Breast epithelium (tissue), 4 donors: Measurements from ENCODE around the gene ADAMTSL2. TPM values are rescaled to one million over a fixed set of nuclear protein-coding genes. Genes with fewer than 3 reads are reported as not detected.

Source experiments
- DNase-seq, 2 donors: peaks; one replicate each; pipeline ENCODE4 v3.0.0-alpha.2; 2019; ENCODE audit warnings: low spot score in 2 of 2
- H3K27ac ChIP-seq, 2 donors: fragments of 200-600 bp; sonication (generic) in 1 of 2; one replicate each; pipeline ENCODE4 v1.5.1; 2016 to 2019; ENCODE audit warnings: mild to moderate bottlenecking in 1 of 2
- H3K27me3 ChIP-seq, 2 donors: fragments of 200-600 bp; sonication (generic) in 1 of 2; one replicate each; pipeline versions ENCODE4 v1.5.1 to v1.6.0; 2017 to 2019; ENCODE audit warnings: control low read depth in 1 of 2, mild to moderate bottlenecking in 1 of 2
- H3K36me3 ChIP-seq: fragments of 200-600 bp; one replicate; pipeline ENCODE4 v1.5.1; 2019
- H3K4me1 ChIP-seq, 2 donors: fragments of 200-600 bp; sonication (generic); one replicate each; pipeline ENCODE4 v1.5.1; 2016 to 2019; ENCODE audit warnings: control low read depth in 1 of 2
- H3K4me3 ChIP-seq, 3 donors: fragments of 200-600 bp; sonication (generic); 1 replicate in 2 of 3; 2 replicates in 1 of 3; pipeline ENCODE4 v1.5.1; 2016 to 2019; ENCODE audit warnings: mild to moderate bottlenecking in 3 of 3, moderate library complexity in 2 of 3
- H3K9me3 ChIP-seq, 2 donors: fragments of 200-600 bp; sonication (generic) in 1 of 2; one replicate each; pipeline ENCODE4 v1.5.1; 2016 to 2019; ENCODE audit warnings: control low read depth in 1 of 2
- CTCF ChIP-seq, 3 donors: fragments of 450-650 bp; IDR thresholded peaks; one replicate each; pipeline ENCODE4 v1.5.1; 2016 to 2017; ENCODE audit warnings: antibody characterized with exemption in 3 of 3, mild to moderate bottlenecking in 3 of 3, moderate library complexity in 3 of 3
- POLR2A ChIP-seq: fragments of 450-650 bp; IDR thresholded peaks from one replicate; pipeline ENCODE4 v1.6.1; 2016; ENCODE audit warnings: antibody characterized with exemption, mild to moderate bottlenecking, moderate library complexity
- POLR2AphosphoS5 ChIP-seq, 3 donors: sonication (generic); formaldehyde crosslinking; IDR thresholded peaks; one replicate each; pipeline ENCODE4 v1.6.1; 2017; ENCODE audit warnings: antibody characterized with exemption in 3 of 3
- intact Hi-C: fragments of 100-400 bp; cut with DNase I; formaldehyde crosslinking; loops from one replicate; pipeline ENCODE4 v1.15.1; 2023; ENCODE audit warnings: low total_unique reads
- total RNA-seq, 3 donors: library from RNA; depleted of rRNA; stranded (reverse); fragments of >200 nt; gene quantifications; one replicate each; pipeline ENCODE4 v1.1.0, GENCODE V29; 2016

Gene ADAMTSL2
- under 1 TPM; 0.33 to 0.80 (median 0.44) TPM for total RNA-seq

- peak within 1 kb of the TSS; percentile 29 to 59 (median 40) for H3K4me3 ChIP-seq
- peaks cover 3 to 9% of the 10 kb centered on the region in 2 donors for H3K4me1 ChIP-seq
- no peaks in the 10 kb centered on the region for H3K9me3 ChIP-seq
- peak within 1 kb of the TSS in 1 of 2 donors; percentile 49 for H3K27ac ChIP-seq
- intact Hi-C loops: loop anchor here (10.0 kb wide), 1 partner anchor 180 kb away; no protein-coding TSS in a partner anchor
- TF ChIP-seq CTCF (IDR thresholded peaks at IDR 0.05) (no peak), POLR2A (no peak), POLR2AphosphoS5 (IDR thresholded peaks at IDR 0.05) (no peak)
- DNase-seq: no peak
- H3K27me3 ChIP-seq: peaks cover 0 to 38% of the 10 kb centered on the region in 2 donors
- no peaks in the 10 kb centered on the region for H3K36me3 ChIP-seq
These were observed at the start of gene ADAMTSL2 for GRCh38 chr9:133534346-133535291. ADAMTSL2 (plus strand) TSS chr9:133534704; CDS start chr9:133536713, 2,009 bp downstream.

- intact Hi-C loops: loop anchor here (10.0 kb wide), 1 partner anchor 81 kb away; no protein-coding TSS in a partner anchor
- Histone ChIP-seq H3K9me3 (no peaks in the 10 kb centered on the region), H3K4me1 (no peaks in the 10 kb centered on the region), H3K36me3 (no peaks in the 10 kb centered on the region), H3K27me3 (peaks cover 0 to 15% of the 10 kb centered on the region in 2 donors), H3K27ac (no peak overlapping the region), H3K4me3 (no peak overlapping the region)
- no peak for TF ChIP-seq POLR2AphosphoS5 (IDR thresholded peaks at IDR 0.05)
- no peak for TF ChIP-seq CTCF (IDR thresholded peaks at IDR 0.05)
- no peak for TF ChIP-seq POLR2A
- DNase-seq: no peak
These were observed 48.8 kb upstream of the ADAMTSL2 start for GRCh38 chr9:133485531-133486260.

DNA sequence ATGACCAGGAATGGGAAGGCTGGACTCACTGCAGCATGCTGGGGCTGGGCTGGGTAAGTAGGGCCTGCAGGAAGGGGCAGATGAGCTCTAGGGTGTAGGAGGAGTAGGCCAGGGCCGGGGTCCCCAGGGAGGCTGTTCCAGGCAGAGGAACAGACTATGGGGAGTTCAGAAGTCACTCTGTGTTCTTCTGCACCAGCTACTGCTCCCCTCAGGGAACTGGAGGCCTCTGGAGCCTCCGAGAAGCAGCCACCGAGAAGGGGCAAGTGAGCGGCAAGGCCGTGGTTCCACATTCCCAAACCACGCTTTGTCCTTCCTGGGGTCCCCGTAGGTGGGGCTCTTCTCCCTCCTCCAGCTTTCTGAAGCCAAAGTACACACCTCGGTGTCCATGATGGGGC, 47.2 kb upstream of the ADAMTSL2 start:
- DNase-seq: no peak
- Histone ChIP-seq H3K4me1 (no peaks in the 10 kb centered on the region), H3K27ac (peak overlapping the region in 1 of 2 donors; percentile 55), H3K9me3 (no peaks in the 10 kb centered on the region), H3K27me3 (peaks cover 0 to 13% of the 10 kb centered on the region in 2 donors), H3K36me3 (no peaks in the 10 kb centered on the region), H3K4me3 (no peak overlapping the region)
- TF ChIP-seq POLR2A (no peak), CTCF (IDR thresholded peaks at IDR 0.05) (no peak)
- intact Hi-C loops: loop anchor here (10.0 kb wide), 1 partner anchor 83 kb away; no protein-coding TSS in a partner anchor

DNA sequence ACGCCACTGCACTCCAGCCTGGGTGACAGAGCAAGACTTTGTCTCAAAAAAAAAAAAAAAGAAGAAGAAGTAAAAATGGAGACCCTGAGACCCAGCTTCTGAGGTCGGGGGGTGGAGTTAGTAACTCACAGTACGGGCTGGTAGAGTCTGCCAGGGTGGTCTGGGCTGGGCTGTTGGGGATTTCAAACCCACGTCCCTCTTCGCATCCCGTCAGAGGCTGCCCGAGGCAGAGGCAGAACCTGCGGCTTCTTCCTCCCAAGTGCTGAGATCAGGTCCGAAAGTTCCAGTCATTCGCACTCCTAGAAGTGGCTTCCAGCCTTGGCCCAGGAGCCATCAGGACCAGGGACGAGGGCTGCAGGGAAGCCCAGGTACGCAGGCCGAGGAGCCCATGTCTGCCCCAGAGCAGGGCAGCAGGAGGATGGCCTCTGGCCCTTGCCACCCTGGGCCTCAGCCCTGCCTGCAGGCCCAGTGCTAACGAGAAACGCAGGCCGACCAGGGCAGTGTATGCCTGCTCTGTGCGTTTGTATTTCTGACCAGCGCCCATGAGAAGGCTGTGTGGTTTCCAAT, 45.7 kb upstream of the ADAMTSL2 start:
- intact Hi-C loops: loop anchor here (10.0 kb wide), 1 partner anchor 84 kb away; no protein-coding TSS in a partner anchor
- Histone ChIP-seq H3K4me3 (no peak overlapping the region), H3K4me1 (no peaks in the 10 kb centered on the region), H3K9me3 (no peaks in the 10 kb centered on the region), H3K36me3 (no peaks in the 10 kb centered on the region), H3K27ac (no peak overlapping the region), H3K27me3 (peaks cover 0 to 12% of the 10 kb centered on the region in 2 donors)
- TF ChIP-seq POLR2A: no peak
- TF ChIP-seq POLR2AphosphoS5 (IDR thresholded peaks at IDR 0.05): no peak
- no peak for TF ChIP-seq CTCF (IDR thresholded peaks at IDR 0.05)
- DNase-seq: no peak
